NCI-H128 (cell line): ENCODE measurements around the gene NINJ2.

Experiments used
- DNase-seq: peaks from one replicate; lab custom pipeline; 2025; ENCODE audit not compliant: unreplicated experiment; lab: John Stamatoyannopoulos, UW

Gene NINJ2

GRCh38 chr12:617304-617915 is 45.8 kb downstream of the NINJ2 start:
- no peak for DNase-seq

DNA sequence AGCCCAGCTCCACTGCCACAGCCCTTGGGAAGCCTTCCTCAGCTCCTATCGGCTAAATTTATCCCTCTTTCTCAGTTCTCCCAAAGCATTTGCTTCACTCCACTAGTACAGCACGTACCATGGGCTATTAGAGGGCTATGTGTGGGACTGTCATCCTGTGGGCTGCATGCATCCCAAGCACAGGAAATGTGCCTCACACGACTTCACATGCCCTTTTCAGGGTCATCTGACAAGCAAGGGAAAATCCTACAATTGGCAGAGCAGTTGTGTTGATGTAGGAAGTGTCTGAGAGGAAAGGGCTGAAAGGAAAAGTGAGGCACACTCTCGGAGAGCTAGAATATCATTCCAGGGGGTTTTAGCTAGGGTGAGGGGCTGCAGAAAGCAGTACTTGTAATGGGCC is 47.6 kb downstream of the NINJ2 start:
- DNase-seq = no peak

DNA sequence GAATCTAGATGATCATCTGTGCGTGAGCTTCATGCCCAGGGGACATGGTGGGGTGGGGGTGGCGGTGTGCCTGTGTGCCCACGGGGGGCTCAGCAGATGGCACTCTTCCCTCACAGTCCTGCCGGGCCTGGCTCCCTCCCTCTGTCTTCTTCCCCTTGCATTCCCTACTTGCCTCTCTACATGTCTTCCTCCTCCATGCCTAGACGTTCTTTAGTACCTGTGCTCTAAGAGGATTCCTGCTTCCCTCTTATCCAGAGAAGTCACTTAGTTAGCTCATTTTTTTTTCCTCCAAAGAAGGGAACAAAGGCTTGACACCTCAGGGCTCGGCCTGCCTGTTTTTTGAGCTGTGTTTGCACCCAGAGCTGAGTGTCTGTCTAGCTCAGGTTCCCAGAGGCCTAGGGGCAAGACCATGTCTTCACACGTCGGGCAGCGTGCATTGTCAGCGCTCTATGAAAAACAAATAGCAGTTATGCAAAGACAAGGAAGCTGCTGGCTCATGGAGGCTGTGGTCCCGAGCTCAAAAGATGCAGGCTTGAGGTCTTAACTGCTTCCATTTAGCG is 48.8 kb downstream of the NINJ2 start:
- DNase-seq = no peak

- DNase-seq = no peak
Measured at GRCh38 chr12:613996-614395, 49.2 kb downstream of the NINJ2 start.

DNA sequence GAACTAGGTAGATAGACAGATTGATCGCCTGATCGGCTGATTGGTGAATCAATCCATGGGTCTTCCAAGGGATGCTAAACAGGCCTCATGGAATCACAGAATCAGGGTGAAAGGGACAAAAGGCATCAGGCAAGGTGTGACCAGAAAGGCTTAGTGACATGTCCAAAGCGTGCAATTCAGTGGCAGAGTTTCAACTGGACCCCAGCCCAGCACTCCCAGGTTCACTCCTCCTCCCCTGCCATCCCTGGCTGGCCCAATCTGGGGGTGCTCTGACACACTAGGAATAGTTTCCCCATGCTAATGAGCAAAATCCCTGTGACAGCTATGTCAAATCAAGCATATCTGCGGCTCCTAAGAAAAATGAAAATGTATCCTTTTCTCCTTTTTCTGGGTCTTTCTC is 50.4 kb downstream of the NINJ2 start:
- no peak for DNase-seq

DNA sequence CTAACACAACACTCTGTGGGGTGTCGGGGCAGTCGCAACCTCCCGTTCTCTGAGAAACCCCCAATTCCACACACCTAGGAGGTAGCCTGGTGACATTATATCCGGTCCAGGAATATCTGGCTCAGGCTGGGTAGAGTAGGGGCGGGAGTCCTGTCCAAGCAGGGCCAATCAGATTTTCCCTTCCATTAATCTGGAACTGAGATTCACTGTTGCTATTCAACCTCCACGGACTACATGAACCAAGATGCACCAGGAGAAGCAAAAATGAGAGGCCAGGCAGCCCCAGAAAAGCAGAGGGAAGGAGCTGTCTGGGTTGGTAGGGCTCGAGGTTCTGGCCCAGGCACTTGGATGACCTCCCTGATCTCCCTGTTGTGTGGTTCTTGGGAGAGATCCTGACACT is 51.0 kb downstream of the NINJ2 start:
- no peak for DNase-seq

DNA sequence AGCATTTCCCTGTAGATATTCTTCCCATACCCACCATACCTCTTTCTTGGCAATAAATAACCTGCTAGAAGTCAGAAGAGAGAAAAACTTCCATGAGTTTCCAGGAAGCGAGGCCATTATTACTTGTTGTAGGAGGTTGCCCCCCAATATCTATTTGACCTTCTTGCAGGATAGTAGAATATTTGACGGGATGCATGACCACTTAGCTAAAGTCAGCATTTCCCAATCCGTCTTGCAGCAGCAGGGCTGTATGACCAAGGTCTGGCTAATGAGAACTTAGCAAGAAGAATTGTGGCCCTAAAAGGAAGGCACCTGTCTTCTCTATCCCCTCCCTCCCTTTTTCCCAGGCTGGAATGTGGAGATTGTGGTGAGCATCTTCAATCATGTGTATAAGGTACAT is 51.5 kb downstream of the NINJ2 start:
- no peak for DNase-seq

DNA sequence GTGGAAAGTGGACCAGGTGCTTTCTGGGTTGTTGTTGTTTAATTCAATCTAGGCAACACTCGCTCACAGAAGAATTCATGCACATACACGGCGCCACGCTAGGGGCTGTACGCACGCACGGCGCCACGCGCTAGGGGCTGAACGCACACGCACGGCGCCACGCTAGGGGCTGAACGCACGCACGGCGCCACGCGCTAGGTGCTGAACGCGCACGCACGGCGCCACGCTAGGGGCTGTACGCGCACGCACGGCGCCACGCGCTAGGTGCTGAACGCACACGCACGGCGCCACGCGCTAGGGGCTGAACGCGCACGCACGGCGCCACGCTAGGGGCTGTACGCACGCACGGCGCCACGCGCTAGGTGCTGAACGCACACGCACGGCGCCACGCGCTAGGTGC is 54.3 kb downstream of the NINJ2 start:
- no peak for DNase-seq

DNA sequence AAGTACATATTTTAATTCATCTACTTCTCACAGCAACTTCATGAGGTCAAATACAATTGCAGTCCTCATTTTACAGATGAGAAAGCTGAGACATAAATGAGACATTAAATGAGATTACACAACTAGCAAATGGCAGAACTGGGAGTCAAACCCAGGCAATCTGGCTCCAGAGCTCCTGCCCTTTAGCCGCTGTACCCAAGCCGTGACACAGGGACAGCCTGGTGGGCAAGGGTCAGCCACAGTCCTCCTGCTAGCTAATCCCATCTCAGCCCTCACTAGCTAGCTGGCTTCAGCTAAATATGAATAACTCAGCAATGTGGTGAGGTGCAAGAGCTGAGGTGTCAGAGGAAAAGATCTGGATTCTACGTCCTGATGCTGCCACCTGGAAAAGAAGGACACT is 54.8 kb downstream of the NINJ2 start:
- no peak for DNase-seq

- DNase-seq = no peak
Measured at GRCh38 chr12:607541-608001, 55.7 kb downstream of the NINJ2 start.

DNA sequence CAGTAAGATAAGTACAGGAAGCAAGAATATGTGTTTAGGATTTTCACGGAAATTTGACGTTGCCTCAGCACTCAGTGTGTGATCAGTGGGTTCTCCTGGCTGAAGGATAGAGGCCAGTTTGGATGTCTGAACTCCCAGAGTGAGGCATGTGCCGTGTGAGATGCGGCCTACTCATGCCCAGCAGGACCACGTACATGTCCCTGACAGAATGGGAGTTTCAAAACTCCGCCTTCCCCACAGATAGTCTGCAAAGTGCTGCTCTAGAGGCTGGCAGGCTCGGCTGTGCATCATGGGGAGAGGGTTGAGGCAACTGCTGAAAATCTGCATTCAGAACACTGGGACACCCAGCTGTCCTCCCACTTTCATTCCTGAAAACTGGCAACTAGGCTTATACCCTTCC is 58.3 kb downstream of the NINJ2 start:
- DNase-seq = no peak

- no peak for DNase-seq
Measured at GRCh38 chr12:602700-603068, 60.6 kb downstream of the NINJ2 start.

DNA sequence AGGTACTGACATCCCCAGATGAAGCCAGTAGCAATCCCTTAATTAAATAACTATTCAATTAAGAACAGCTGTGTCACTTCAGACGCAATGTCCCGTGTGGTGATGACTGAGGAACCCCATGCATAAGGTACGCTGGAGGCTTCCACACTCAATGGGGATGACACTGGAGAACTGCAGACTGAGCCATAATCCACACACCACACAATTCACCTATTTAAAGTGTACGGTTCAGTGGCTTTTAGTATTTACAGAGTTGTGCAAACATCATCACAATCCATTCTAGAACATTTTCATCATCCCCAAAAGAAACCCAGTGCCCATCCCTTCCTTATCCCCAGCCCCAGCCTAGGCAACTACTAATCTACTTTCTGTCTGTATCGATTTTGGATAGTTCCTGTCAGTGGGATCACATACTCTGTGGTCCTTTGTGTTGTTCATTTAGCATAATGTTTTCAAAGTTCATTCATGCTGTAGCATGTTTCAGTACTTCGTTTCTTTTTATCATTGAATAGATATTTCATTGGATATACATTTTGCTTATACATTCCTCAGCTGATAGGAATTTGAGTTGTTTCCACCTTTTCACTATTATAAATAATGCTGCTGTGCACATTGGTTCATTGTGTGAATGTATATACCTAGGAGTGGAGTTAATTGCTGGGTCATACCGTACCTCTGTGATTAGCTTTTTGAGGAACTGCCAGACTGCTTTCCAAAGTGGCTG is 61.1 kb downstream of the NINJ2 start:
- no peak for DNase-seq

GRCh38 chr12:599756-600155 is 63.5 kb downstream of the NINJ2 start:
- DNase-seq = no peak

- DNase-seq = no peak
Measured at GRCh38 chr12:597926-598568, 65.2 kb downstream of the NINJ2 start.

DNA sequence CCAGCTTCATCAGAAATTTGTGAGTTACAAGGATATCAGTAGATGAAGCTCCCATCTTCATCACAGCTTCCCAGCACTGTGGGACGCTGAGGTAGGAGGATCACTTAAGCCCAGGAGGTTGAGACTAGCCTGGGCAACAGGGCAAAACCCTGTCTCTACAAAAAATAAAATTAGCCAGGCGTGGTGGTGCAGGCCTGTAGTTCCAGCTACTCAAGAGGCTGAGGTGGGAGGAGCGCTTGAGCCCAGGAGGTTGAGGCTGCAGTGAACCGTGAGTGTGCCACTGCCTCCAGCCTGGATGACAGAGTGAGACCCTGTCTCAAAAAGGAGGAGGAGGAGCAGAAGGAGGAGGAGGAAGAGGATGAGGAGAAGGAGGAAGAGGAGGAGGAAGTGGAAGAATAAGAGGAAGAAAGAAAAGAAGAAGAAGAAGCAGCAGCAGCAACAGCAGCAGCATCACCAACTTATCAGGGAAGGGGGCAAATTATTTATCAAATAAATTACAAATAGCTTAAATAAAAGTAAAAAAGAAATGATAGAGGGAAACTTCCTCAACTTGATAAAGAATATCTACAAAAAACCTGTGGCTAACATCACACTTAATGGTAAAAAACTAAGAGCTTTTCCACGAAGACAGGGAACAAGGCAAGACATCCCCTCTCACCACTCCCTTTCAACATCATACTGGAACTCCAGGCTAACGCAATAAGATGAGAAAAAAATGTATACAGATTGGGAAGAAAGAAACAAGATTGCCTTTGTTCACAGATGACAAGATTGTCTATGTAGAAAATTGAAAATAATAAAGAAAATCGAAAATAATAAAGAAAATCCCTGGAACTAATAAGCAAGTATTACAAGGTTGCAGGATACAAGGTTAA is 69.6 kb downstream of the NINJ2 start:
- no peak for DNase-seq

DNA sequence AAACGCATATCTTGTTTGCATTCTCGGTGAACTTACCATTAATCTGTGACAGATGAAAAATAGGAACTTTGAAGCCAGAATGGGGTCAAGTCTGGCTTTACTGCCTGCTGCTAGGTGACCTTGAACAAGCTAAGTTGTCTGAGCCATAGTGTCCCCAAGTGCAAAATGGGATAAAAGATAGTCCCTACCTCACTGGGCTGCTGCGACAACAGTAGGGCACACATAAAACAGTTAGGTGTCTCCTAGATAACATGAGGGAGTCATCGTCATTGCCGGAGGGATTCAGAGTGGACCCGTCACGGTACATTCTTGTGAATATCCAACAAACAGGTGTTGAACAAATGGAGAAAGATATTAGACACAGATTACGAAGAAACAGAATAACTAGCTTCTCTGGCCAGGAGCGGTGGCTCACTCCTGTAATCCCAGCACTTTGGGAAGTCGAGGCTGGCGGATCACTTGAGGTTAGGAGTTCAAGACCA is 71.2 kb downstream of the NINJ2 start:
- no peak for DNase-seq

DNA sequence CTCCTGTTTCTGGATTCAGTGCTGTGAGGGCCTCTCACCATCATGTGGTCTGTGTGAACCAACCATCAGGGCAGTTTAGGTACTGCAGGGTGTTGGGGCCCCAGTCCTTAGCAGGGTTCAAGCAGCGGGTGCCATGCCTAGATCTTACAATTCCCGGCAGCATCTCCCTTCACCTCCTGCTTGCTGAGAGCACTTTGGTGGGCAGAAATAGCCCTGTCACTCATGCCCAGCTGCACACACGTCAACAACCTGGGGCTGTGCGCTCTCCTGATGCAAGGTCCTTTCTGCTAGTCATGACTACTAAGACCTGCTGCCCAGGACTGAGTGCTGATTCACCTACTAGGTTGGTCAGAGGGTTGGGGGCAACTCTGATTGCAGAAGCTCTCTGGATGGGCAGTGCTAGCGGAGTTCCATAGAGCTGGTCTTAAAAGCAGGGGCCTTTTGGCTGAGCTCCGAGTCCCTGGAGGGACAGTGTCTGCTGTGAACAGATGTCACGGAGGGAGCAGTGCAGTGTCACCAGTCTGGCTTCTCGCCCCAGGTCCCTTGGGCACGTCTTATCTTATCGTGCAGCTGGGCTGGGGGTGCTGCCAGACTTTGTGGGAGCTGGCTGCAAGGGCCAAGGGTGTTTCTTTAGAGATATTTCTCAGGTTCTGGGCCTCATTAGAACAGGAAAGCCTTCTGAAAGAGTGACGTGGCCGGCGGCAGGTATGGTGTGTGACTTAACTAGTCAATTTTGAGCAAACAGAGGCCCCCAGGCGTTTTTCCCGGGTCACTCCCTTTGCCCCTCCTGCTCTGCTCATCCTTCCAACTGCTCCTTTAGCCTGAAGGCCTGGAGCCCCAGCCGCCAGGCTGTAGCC is 71.8 kb downstream of the NINJ2 start:
- DNase-seq = no peak

DNA sequence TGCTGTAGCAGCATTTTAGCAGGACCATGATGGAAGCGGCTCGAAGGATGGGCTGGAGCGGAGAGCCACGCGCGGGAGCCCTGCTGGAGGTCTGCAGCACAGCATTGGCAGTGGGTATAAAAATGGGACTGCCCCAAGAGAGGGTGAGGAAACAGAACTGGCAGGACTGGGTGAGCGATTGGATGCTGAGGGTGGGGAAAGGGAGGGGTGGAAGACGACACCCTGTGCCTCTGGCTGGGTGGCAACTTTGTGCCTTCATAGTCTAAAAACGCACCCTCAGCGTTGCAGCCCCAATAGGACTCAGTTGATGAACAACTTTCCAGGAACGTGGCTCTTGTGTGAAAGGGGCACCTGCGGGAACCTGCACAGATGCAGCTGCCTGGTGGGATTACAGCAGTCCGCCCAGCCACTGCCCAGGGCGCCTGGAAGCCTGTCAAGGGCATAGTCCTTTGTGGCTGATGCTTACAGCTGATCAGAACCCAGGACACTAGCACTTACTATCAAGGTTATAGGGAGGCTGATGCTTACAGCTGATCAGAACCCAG is 73.0 kb downstream of the NINJ2 start:
- no peak for DNase-seq

- DNase-seq = no peak
Measured at GRCh38 chr12:588646-589045, 74.6 kb downstream of the NINJ2 start.
